Right atrium auricular region (tissue), 2 donors: ENCODE measurements around the gene ERP27. TPM values are rescaled to one million over a fixed set of nuclear protein-coding genes. Genes with fewer than 3 reads are reported as not detected.
A peak's percentile ranks its signal among the peaks of the same experiment; 100 is the strongest.

Source experiments
- DNase-seq: peaks from one replicate; pipeline ENCODE4 v3.0.0-alpha.2; 2019; ENCODE audit warnings: low spot score
- H3K27ac ChIP-seq, 2 donors: fragments of 200-600 bp; sonication (generic); 1 replicate in 1 of 2; 2 replicates in 1 of 2; pipeline ENCODE4 v1.5.1; 2016 to 2019
- H3K27me3 ChIP-seq, 2 donors: fragments of 200-600 bp; sonication (generic); one replicate each; pipeline versions ENCODE4 v1.5.1 to v1.6.0; 2017 to 2019
- H3K36me3 ChIP-seq: fragments of 200-600 bp; sonication (generic); one replicate; pipeline ENCODE4 v1.5.1; 2016
- H3K4me1 ChIP-seq, 2 donors: fragments of 200-600 bp; sonication (generic); one replicate each; pipeline versions ENCODE4 v1.5.1 to v1.6.0; 2017 to 2019
- H3K4me3 ChIP-seq, 2 donors: fragments of 200-600 bp; sonication (generic); 1 replicate in 1 of 2; 2 replicates in 1 of 2; pipeline ENCODE4 v1.5.1; 2017 to 2019; ENCODE audit warnings: mild to moderate bottlenecking in 1 of 2, moderate library complexity in 1 of 2
- H3K9me3 ChIP-seq, 2 donors: fragments of 200-600 bp; sonication (generic); one replicate each; pipeline ENCODE4 v1.5.1; 2019
- total RNA-seq, 2 donors: library from RNA; depleted of rRNA; stranded (reverse); fragments of >200 nt; gene quantifications; one replicate each; pipeline ENCODE4 v1.1.0, GENCODE V29; 2016
- TF ChIP-seq, protein P1 (sequence below), 2 donors: fragments of 200-600 bp; sonication (generic); IDR thresholded peaks; one replicate each; pipeline ENCODE4 v1.5.1; 2019; ENCODE audit warnings: antibody characterized with exemption in 2 of 2

The ERP27 gene
- total RNA-seq, 2 donors from 2014 or later: 0.31 to 0.70 TPM

DNA sequence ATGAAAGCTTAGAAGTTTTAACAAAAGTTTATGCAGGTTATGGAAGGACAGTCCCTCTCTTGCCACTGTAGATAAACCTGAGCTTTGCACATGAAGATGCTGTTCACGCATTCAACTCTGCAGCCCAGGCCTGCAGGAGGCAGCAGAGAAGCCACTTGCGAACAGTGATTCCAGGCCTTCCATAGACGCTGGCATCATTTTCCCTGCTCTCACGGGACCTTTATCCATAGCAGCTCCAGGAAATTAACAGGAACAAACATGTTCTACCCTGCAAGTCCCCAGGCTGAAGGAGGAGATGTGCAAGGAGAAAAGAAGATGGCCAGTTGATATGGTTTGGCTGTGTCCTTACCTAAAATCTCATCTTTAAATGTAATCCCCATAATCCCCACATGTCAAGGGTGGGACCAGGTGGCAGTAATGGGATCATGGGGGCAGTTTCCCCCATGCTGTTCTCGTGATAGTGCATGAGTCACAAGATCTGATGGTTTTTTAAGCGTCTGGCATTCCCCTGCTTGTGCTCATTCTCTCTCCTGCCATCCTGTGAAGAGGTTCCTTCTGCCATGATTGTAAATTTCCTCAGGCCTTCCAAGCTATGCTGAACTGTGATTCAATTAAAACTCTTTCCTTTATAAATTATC, 2.0 kb downstream of the ERP27 start:
- Histone ChIP-seq H3K9me3 (no peaks in the 10 kb centered on the region), H3K27me3 (no peaks in the 10 kb centered on the region), H3K27ac (no peak overlapping the region), H3K36me3 (no peaks in the 10 kb centered on the region), H3K4me3 (no peak overlapping the region), H3K4me1 (no peaks in the 10 kb centered on the region)
- TF ChIP-seq, protein P1, sequence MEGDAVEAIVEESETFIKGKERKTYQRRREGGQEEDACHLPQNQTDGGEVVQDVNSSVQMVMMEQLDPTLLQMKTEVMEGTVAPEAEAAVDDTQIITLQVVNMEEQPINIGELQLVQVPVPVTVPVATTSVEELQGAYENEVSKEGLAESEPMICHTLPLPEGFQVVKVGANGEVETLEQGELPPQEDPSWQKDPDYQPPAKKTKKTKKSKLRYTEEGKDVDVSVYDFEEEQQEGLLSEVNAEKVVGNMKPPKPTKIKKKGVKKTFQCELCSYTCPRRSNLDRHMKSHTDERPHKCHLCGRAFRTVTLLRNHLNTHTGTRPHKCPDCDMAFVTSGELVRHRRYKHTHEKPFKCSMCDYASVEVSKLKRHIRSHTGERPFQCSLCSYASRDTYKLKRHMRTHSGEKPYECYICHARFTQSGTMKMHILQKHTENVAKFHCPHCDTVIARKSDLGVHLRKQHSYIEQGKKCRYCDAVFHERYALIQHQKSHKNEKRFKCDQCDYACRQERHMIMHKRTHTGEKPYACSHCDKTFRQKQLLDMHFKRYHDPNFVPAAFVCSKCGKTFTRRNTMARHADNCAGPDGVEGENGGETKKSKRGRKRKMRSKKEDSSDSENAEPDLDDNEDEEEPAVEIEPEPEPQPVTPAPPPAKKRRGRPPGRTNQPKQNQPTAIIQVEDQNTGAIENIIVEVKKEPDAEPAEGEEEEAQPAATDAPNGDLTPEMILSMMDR (IDR thresholded peaks at IDR 0.05): peak in 1 of 2 donors; percentile 16
- DNase-seq: no peak

DNA sequence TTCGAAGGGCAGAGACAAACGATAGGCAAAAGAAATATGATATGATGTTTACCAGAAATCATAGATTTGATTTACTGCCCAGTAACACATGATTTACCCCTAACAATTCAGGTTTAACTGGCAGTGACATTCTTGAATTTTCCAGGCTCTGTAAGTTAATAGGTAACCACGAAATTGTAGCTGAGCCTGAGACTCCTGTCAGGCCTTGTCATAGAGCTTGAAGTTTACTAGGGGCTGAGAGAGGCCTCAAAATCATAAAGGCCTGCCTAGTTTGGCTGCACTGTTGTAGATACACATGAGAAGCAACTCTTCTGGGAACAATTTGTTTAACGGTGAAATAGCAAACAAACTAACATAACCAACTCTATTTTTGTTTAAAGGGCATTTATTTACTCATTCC, 3.3 kb downstream of the ERP27 start:
- H3K4me3 ChIP-seq: no peak overlapping the region
- no peak overlapping the region for H3K27ac ChIP-seq
- H3K27me3 ChIP-seq: no peaks in the 10 kb centered on the region
- TF ChIP-seq, protein P1 (IDR thresholded peaks at IDR 0.05): no peak
- no peak for DNase-seq
- H3K9me3 ChIP-seq: no peaks in the 10 kb centered on the region
- H3K4me1 ChIP-seq: no peaks in the 10 kb centered on the region
- H3K36me3 ChIP-seq: no peaks in the 10 kb centered on the region

DNA sequence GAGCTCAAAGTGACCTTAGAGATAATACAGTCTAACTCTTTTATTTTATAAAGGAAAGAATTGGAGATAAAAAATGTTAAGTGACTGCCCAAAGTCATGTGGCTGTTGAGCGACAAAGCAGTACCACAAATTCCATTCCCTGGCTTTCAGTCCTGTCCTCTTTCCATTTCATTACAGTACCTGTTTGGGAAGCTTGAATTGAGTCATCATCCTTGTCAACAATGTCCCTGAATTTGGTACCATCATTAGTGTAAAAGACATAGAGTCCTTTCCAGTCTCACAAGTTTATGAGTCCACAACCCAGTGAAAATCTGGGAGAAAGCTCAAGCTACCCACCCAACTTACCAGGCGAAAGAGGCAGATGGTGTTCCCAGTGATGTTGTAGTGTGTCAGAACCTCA, 3.8 kb downstream of the ERP27 start:
- DNase-seq: no peak
- TF ChIP-seq, protein P1 (IDR thresholded peaks at IDR 0.05): no peak
- Histone ChIP-seq H3K36me3 (no peaks in the 10 kb centered on the region), H3K9me3 (no peaks in the 10 kb centered on the region), H3K4me1 (no peaks in the 10 kb centered on the region), H3K27me3 (no peaks in the 10 kb centered on the region), H3K4me3 (no peak overlapping the region), H3K27ac (no peak overlapping the region)

DNA sequence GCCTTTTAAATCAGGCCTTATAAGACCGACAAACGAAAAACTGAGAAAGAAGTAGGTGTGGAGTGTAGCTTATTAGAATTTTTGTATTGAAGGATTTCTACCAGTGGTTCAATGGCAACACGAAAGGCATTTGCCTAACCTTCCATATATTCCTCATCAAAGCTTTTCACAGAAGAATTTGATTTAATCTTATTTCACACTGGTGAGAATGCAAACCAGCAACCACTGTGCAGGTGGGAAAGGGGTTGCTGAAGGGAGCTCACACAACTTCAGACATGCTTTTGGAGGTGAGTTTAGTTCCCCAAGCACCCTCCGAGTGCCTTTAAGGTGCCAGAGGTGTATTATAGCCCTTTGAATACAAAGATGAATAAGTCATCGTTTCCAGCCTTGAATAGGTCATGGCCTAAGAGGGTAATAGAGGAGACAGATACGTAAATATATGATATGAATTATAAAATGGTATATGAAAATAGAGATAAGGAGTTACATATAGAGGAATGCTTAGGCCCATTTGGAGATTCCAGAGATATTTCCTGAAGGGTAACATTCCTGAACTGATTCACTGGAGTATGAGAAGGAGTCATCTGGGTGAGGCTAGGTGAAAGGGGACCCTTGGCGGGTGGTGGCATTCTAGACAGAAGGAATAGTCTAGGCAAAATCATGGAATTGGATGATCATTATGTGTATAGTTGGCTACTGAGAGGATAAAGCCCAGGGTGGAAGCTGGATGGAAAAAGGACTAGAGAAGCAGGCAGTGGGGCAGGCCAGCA, 6.4 kb downstream of the ERP27 start:
- Histone ChIP-seq H3K36me3 (no peaks in the 10 kb centered on the region), H3K9me3 (no peaks in the 10 kb centered on the region)

DNA sequence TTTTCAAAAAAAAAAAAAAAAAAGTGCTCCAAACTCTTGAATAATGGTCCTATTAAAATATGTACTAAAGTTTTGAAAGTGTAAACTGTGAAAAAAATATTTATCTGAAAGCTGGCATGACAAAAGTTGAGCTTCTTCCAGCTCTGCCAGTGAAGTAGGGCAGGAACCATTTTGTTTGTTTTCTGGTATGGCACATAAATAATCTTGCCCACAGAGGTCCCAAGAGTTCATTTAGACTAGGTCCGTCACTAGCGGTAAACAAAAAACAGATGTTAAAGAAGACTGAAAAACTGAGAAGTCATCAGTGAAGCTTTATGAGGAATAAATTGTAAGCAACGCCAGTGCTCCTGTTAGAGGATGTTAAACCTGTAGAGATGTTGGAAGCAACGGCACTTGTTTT, 7.0 kb downstream of the ERP27 start:
- H3K9me3 ChIP-seq: no peaks in the 10 kb centered on the region
- no peak overlapping the region for H3K27ac ChIP-seq
- TF ChIP-seq, protein P1 (IDR thresholded peaks at IDR 0.05): no peak
- no peaks in the 10 kb centered on the region for H3K27me3 ChIP-seq
- no peak for DNase-seq
- H3K4me3 ChIP-seq: no peak overlapping the region
- no peaks in the 10 kb centered on the region for H3K4me1 ChIP-seq
- H3K36me3 ChIP-seq: no peaks in the 10 kb centered on the region

More for the DNA sequence above, 6.4 kb downstream of the ERP27 start:
- TF ChIP-seq, protein P1 (IDR thresholded peaks at IDR 0.05): no peak
- Histone ChIP-seq H3K27ac (no peak overlapping the region), H3K4me3 (no peak overlapping the region), H3K4me1 (no peaks in the 10 kb centered on the region), H3K27me3 (no peaks in the 10 kb centered on the region)
- no peak for DNase-seq
